ENCODE results near the gene ST6GALNAC6. TPM values are rescaled to one million over a fixed set of nuclear protein-coding genes. Genes with fewer than 3 reads are reported as not detected.

The ST6GALNAC6 gene
- total and polyA plus RNA-seq, 7 donors = 35.6 to 125 (median 109) TPM

GRCh38 chr9:127904561-127905003 is 5.2 kb upstream of the ST6GALNAC6 start:
- H3K4me3 ChIP-seq = no peak overlapping the region
- H3K36me3 ChIP-seq = peaks cover 0 to 14% (median 4%) of the 10 kb centered on the region in 4 donors
- no peaks in the 10 kb centered on the region for H3K9me3 ChIP-seq
- intact Hi-C loops (cut with DNase I) = no loop called here
- peak overlapping the region; percentile 53 to 72 (median 63) for H3K27ac ChIP-seq
- peaks cover 0 to 38% (median 30%) of the 10 kb centered on the region in 4 donors for H3K4me1 ChIP-seq
- no peak for TF ChIP-seq CTCF (IDR thresholded peaks at IDR 0.05)
- TF ChIP-seq EP300 (IDR thresholded peaks at IDR 0.05) = no peak
- no peak for TF ChIP-seq POLR2A (IDR thresholded peaks at IDR 0.05)
- TF ChIP-seq POLR2AphosphoS5 (IDR thresholded peaks at IDR 0.05) = no peak
- peak; percentile 74 for DNase-seq
- WGBS, 2 donors = 38 to 78% methylated on average over 12 of the region's 12 CpGs
- no peaks in the 10 kb centered on the region for H3K27me3 ChIP-seq

DNA sequence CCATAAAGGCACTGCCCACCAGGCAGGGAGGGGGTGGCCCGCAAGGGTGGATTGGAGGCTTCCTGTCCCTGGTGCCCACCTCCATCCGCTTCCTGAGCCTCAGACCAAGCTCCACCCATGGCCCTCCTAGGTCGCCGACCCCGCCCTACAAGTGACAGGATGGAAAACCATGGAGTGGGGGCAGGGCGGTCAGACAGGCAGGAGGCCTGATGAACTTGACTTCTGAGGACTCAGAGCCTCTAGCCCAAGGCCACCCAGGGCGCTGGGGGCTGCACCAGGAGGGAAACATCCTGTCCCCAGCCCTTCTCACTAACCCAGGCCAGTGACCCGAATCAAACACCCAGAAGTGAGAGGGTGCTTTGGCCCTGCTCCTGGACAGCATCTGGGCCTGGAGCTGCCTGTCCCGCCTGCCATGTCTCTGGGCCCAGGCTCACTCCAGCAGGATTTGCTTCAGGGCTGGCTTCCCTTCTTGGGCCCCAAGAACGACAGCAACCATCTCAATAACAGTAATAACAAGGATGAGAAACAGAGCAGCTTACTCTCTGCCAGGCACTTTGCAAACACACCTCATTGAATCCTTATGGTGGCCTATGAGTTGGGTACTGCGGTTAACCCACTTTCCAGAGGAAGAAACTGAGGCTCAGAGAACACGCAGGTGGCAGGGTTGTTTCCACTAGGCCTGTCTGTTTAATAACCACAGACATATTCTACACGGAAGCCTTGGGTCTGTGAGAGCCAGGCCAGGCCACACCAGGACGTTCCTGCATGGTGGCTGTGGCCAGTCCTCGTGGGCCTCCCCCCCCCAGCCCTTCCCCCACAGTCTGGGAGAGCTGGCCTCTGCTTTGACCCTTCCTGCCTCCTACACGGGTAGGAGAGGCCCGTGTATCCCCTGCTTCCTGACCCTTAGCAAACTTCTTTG is 4.4 kb upstream of the ST6GALNAC6 start:
- WGBS, 2 donors = 31 to 51% methylated on average over 17 of the region's 17 CpGs
- TF ChIP-seq EP300 (IDR thresholded peaks at IDR 0.05) = no peak
- TF ChIP-seq CTCF (IDR thresholded peaks at IDR 0.05) = no peak
- peak in 1 of 2 donors; percentile 44 for TF ChIP-seq POLR2A (IDR thresholded peaks at IDR 0.05)
- TF ChIP-seq POLR2AphosphoS5 (IDR thresholded peaks at IDR 0.05) = peak in 2 of 4 donors; percentile 6 to 46

DNA sequence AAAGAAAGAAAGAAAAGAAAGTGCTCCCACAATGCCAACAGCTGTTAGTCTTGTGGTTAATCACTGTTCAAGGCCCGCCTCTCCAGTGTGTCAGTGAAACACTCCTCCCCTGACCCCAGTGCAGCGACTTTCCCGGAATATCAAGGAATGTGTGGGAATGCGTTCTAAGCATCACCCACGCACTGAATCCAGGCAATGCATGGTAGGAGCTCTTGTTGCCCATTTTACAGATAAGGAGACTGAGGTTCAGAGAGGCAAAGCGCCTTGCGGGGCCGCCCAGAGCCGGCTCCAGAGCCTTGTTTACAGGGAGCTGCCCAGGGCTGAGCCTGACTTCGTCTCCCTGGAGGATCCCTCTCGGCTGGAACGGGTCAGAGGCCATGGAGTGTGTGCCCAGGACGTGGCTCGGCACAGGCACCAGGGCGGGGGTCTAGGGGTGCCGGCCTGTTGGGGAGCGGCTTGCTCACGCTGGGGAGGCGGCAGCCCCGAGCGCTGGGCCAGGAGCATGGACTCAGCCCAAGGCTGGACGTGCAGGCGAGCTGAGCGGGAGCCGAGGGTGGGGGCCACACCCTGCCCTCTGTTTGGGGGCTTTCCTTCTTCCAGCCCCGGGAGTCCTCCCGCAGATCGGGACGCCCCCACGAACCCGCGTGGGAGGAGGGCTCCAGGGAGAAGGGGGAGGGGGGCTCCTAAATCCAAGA is 823 bp downstream of the ST6GALNAC6 start:
- Histone ChIP-seq H3K9me3 (no peaks in the 10 kb centered on the region), H3K4me3 (peak overlapping the region; percentile 94 to 100 (median 94)), H3K4me1 (peaks cover 0 to 52% (median 45%) of the 10 kb centered on the region in 4 donors), H3K27me3 (no peaks in the 10 kb centered on the region), H3K36me3 (peaks cover 24 to 29% (median 27%) of the 10 kb centered on the region in 4 donors), H3K27ac (peak overlapping the region; percentile 94 to 98 (median 97))
- no peak for TF ChIP-seq CTCF (IDR thresholded peaks at IDR 0.05)
- TF ChIP-seq POLR2AphosphoS5 (IDR thresholded peaks at IDR 0.05) = peak; percentile 20 to 55 (median 40)
- TF ChIP-seq EP300 (IDR thresholded peaks at IDR 0.05) = no peak
- intact Hi-C loops (cut with DNase I) = loop anchor here (2.0 kb wide), 1 partner anchor 18 kb away; the partner anchor contains the start of gene ST6GALNAC4
- 4 to 22% methylated on average over 32 of the region's 32 CpGs for WGBS, 2 donors
- peak; percentile 85 for DNase-seq

More for the DNA sequence above, 4.4 kb upstream of the ST6GALNAC6 start:
- Histone ChIP-seq H3K27ac (peak overlapping the region; percentile 53 to 72 (median 63)), H3K4me1 (peaks cover 0 to 38% (median 31%) of the 10 kb centered on the region in 4 donors), H3K4me3 (no peak overlapping the region), H3K36me3 (peaks cover 0 to 11% (median 4%) of the 10 kb centered on the region in 4 donors), H3K27me3 (no peaks in the 10 kb centered on the region), H3K9me3 (no peaks in the 10 kb centered on the region)
- DNase-seq = peak; percentile 84
- intact Hi-C loops (cut with DNase I) = no loop called here

- 16 to 19% methylated on average over 19 of the region's 19 CpGs for WGBS, 2 donors
- Histone ChIP-seq H3K4me3 (peak overlapping the region; percentile 17 to 100 (median 63)), H3K27ac (peak overlapping the region; percentile 94 to 98 (median 97)), H3K36me3 (peaks cover 34 to 42% (median 38%) of the 10 kb centered on the region in 4 donors), H3K4me1 (peaks cover 0 to 48% (median 43%) of the 10 kb centered on the region in 4 donors), H3K9me3 (peaks cover 0 to 3% (median 0%) of the 10 kb centered on the region in 4 donors), H3K27me3 (no peaks in the 10 kb centered on the region)
- intact Hi-C loops (cut with DNase I) = loop anchor here (1.0 kb wide), 1 partner anchor 19 kb away; no protein-coding TSS in a partner anchor
- no peak for TF ChIP-seq EP300 (IDR thresholded peaks at IDR 0.05)
- TF ChIP-seq CTCF (IDR thresholded peaks at IDR 0.05) = no peak
- peak; percentile 29 to 59 (median 48) for TF ChIP-seq POLR2AphosphoS5 (IDR thresholded peaks at IDR 0.05)
- DNase-seq = peak; percentile 96
These were observed 2.2 kb downstream of the ST6GALNAC6 start for GRCh38 chr9:127897193-127897692.

All from sigmoid colon (tissue), 7 donors.